ENCODE measurements around the gene IKBKE. TPM values are rescaled to one million over a fixed set of nuclear protein-coding genes. Genes with fewer than 3 reads are reported as not detected.

IKBKE gene
- total and polyA plus RNA-seq, 2 donors (not counting 3 experiments of a cell fraction or from before 2014, with no cell fraction given), result 17.9 to 20.7 TPM

GRCh38 chr1:206501881-206502280, 31.6 kb downstream of the IKBKE start:
- no peaks in the 10 kb centered on the region for H3K79me2 ChIP-seq (ENCODE audit: control insufficient read depth, insufficient read depth, low read length)
- no peak overlapping the region for H3K27ac ChIP-seq (ENCODE audit: insufficient read depth, low read depth, low read length)
- ChIA-PET CTCF (interaction anchor here (2.0 kb wide), 1 partner anchor 12 kb away, joined by 13 read pairs; no protein-coding TSS in a partner anchor), POLR2A (no interaction called here)
- no peaks in the 10 kb centered on the region for H3K36me3 ChIP-seq (ENCODE audit: control insufficient read depth in 2 of 2, extremely low read depth in 1 of 2, insufficient read depth in 2 of 2, low read length in 2 of 2)
- H3K9ac ChIP-seq (replicated peaks; ENCODE audit: extremely low read depth, insufficient read depth, low read length), result no peak overlapping the region
- FAIRE-seq (no peak), DNase-seq (ENCODE audit: low read depth, low spot score) (no peak)
- BruUV-seq (replicated peaks), result no TSS peak
- no peak overlapping the region for H3K4me2 ChIP-seq (ENCODE audit: insufficient read depth, low read length)
- H4K20me1 ChIP-seq (replicated peaks; ENCODE audit: control insufficient read depth, extremely low read depth, insufficient read depth, low read length), result no peaks in the 10 kb centered on the region
- H3K4me1 ChIP-seq (ENCODE audit: control insufficient read depth, extremely low read depth, insufficient read depth, low read length), result no peaks in the 10 kb centered on the region
- no peaks in the 10 kb centered on the region for H3K9me1 ChIP-seq (replicated peaks; ENCODE audit: control insufficient read depth, extremely low read depth, insufficient read depth, low read length)
- no peak overlapping the region for H3K4me3 ChIP-seq (replicated peaks in 1 of 3; ENCODE audit: insufficient read depth in 1 of 3, low read depth in 1 of 3, low read length in 3 of 3)
- TF ChIP-seq FOS (IDR thresholded peaks at IDR 0.05; ENCODE audit: borderline replicate concordance, insufficient read depth, low read length), result no peak
- no peak for TF ChIP-seq JUN (IDR thresholded peaks at IDR 0.05; ENCODE audit: borderline replicate concordance, insufficient read depth, insufficient read length, low read depth)
- no peak for TF ChIP-seq GATA2 (IDR thresholded peaks at IDR 0.05; ENCODE audit: insufficient read depth, insufficient read length, low read depth, low read length)
- no peak for TF ChIP-seq POLR2AphosphoS5 (IDR thresholded peaks at IDR 0.05; ENCODE audit: insufficient read depth, low read depth, low read length)
- no peak for TF ChIP-seq MYC (IDR thresholded peaks at IDR 0.05; ENCODE audit: low read depth, low read length)
- no peak for TF ChIP-seq MAX (IDR thresholded peaks at IDR 0.05; ENCODE audit: insufficient read depth, insufficient read length)
- no peak for TF ChIP-seq CTCF (IDR thresholded peaks at IDR 0.05; ENCODE audit: extremely low read depth in 1 of 2, insufficient read depth in 1 of 2, low read depth in 1 of 2, low read length in 2 of 2)
- TF ChIP-seq EZH2 (IDR thresholded peaks at IDR 0.05; ENCODE audit: borderline replicate concordance, low read depth, low read length, severe bottlenecking), result no peak
- TF ChIP-seq POLR2A (IDR thresholded peaks at IDR 0.05; ENCODE audit: low read depth, low read length), result no peak
- H2AFZ ChIP-seq (ENCODE audit: low read depth, low read length), result no peak overlapping the region
- dilution Hi-C loops (cut with MboI; ENCODE audit: extremely low pct_ligation_motif_present, low sequenced_read_pairs), result no loop called here
- H3K9me3 ChIP-seq (replicated peaks; ENCODE audit: control insufficient read depth, insufficient read depth, low read length), result no peaks in the 10 kb centered on the region
- intact Hi-C loops (cut with micrococcal nuclease), result no loop called here
- peaks cover 34 to 42% of the 10 kb centered on the region in 2 experiments for H3K27me3 ChIP-seq (ENCODE audit: control insufficient read depth in 2 of 2, insufficient read depth in 2 of 2, low read length in 2 of 2)

Data from endothelial cell of umbilical vein (primary cell).